ENCODE data around the gene RASL10B.

Gene RASL10B

DNA sequence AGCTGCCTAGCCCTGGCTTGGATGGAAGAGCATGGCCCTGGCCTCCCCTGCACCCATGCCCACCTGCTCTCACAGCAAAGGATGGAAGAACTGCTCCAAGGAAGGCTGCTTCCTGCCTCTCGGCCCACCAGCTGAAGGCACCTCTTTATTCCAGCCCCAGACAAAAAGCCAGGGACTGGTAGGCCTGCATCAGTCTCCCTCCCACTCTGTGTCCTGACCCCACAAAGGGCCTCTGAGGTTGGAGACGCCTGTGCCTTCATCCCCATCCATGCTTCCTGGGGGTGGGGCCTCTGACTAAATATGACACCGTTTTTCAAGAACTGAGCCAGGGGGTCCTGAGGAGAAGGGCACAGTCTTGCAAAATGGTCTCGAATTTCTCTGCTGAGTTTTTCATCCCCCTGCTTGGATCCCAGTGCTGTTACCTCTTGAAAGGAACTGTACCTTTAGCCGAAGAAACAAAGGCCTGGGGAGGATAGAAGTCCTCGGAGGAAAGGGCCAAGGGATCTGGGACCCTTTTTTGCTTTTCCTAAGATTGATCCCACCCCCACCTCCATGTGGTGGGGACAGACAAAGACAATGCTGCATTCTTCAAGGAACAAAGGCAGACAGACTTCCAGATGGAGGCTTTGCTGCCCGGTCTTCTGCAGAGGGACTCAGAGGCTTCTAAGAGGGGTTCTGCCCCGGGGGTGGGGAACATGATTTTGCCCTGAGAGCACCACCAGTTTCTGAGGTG lies 34.5 kb downstream of the RASL10B start:
- no peak for TF ChIP-seq ISL1 (CRISPR knock-in tag; IDR thresholded peaks at IDR 0.05)
- ATAC-seq = no peak

DNA sequence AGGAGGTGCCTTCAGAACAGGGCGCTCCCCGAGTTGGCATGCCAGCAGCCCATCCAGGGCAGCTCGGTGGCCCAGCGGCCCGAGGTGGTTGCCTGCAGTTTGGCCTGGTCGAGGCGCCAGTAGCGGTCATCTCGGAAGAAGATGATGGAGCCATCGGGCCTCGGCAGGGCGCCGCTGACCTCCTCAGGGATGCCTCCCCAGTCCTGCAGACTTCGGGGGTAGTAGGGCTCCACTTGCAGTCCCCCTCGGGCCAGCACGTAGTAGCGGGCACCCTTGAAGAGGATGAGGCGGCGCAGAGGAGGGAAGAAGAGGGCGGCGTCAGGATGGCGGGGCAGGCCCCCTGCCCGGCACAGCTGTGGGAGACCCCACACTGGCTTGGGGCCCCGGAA lies 35.0 kb downstream of the RASL10B start:
- TF ChIP-seq ZFP30 (CRISPR knock-in tag; IDR thresholded peaks at IDR 0.05) (no peak), RARB (CRISPR knock-in tag; IDR thresholded peaks at IDR 0.05) (no peak), ISL1 (CRISPR knock-in tag; IDR thresholded peaks at IDR 0.05) (no peak), CSDC2 (CRISPR knock-in tag; IDR thresholded peaks at IDR 0.05) (no peak), GLIS3 (CRISPR knock-in tag; IDR thresholded peaks at IDR 0.05) (no peak), SNAI2 (CRISPR knock-in tag; IDR thresholded peaks at IDR 0.05) (no peak), ZNF8 (CRISPR knock-in tag; IDR thresholded peaks at IDR 0.05) (no peak), TOX (CRISPR knock-in tag; IDR thresholded peaks at IDR 0.05; ENCODE audit: borderline replicate concordance) (no peak), ZFP3 (CRISPR knock-in tag; IDR thresholded peaks at IDR 0.05) (no peak), ESRRG (CRISPR knock-in tag; IDR thresholded peaks at IDR 0.05) (no peak), ZNF565 (CRISPR knock-in tag; conservative IDR thresholded peaks at IDR 0.05; ENCODE audit: low read depth) (no peak)
- TF ChIP-seq, protein P1, sequence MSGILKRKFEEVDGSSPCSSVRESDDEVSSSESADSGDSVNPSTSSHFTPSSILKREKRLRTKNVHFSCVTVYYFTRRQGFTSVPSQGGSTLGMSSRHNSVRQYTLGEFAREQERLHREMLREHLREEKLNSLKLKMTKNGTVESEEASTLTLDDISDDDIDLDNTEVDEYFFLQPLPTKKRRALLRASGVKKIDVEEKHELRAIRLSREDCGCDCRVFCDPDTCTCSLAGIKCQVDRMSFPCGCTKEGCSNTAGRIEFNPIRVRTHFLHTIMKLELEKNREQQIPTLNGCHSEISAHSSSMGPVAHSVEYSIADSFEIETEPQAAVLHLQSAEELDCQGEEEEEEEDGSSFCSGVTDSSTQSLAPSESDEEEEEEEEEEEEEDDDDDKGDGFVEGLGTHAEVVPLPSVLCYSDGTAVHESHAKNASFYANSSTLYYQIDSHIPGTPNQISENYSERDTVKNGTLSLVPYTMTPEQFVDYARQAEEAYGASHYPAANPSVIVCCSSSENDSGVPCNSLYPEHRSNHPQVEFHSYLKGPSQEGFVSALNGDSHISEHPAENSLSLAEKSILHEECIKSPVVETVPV (CRISPR knock-in tag; IDR thresholded peaks at IDR 0.05) = no peak
- TF ChIP-seq, protein P2, sequence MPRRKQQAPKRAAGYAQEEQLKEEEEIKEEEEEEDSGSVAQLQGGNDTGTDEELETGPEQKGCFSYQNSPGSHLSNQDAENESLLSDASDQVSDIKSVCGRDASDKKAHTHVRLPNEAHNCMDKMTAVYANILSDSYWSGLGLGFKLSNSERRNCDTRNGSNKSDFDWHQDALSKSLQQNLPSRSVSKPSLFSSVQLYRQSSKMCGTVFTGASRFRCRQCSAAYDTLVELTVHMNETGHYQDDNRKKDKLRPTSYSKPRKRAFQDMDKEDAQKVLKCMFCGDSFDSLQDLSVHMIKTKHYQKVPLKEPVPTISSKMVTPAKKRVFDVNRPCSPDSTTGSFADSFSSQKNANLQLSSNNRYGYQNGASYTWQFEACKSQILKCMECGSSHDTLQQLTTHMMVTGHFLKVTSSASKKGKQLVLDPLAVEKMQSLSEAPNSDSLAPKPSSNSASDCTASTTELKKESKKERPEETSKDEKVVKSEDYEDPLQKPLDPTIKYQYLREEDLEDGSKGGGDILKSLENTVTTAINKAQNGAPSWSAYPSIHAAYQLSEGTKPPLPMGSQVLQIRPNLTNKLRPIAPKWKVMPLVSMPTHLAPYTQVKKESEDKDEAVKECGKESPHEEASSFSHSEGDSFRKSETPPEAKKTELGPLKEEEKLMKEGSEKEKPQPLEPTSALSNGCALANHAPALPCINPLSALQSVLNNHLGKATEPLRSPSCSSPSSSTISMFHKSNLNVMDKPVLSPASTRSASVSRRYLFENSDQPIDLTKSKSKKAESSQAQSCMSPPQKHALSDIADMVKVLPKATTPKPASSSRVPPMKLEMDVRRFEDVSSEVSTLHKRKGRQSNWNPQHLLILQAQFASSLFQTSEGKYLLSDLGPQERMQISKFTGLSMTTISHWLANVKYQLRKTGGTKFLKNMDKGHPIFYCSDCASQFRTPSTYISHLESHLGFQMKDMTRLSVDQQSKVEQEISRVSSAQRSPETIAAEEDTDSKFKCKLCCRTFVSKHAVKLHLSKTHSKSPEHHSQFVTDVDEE (CRISPR knock-in tag; IDR thresholded peaks at IDR 0.05) = no peak
- no peak for ATAC-seq

DNA sequence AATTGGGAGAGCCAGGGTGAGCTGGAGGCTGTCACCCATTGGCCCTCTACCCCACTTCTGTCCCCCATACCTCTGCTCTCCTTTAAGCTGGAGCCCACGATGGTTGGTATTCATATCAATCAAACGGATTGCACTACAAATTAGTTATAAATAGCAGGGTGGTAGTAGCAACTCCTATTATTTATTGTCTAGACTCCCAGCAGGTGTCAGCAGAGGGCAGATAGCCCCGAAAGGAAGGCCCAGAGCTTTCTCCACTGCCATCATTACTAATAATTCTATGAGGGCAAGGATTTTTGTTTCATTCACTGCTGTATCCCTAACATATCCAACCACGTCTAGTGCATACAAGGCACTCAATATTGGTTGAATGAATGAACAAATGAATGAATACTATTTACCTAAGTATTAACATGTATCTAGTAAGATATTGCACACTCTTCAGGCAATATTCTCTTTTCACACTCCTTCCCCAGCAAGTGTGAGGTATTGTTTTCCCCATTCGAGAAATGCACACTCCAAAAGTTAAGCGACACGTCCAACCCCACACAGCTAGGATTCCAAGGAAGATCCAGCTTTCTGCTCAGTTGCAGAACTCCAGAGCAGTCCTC lies 35.6 kb downstream of the RASL10B start:
- ATAC-seq = peak; percentile 34
- TF ChIP-seq, protein P3, sequence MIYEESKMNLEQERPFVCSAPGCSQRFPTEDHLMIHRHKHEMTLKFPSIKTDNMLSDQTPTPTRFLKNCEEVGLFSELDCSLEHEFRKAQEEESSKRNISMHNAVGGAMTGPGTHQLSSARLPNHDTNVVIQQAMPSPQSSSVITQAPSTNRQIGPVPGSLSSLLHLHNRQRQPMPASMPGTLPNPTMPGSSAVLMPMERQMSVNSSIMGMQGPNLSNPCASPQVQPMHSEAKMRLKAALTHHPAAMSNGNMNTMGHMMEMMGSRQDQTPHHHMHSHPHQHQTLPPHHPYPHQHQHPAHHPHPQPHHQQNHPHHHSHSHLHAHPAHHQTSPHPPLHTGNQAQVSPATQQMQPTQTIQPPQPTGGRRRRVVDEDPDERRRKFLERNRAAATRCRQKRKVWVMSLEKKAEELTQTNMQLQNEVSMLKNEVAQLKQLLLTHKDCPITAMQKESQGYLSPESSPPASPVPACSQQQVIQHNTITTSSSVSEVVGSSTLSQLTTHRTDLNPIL (CRISPR knock-in tag; IDR thresholded peaks at IDR 0.05; ENCODE audit: low read depth) = no peak
- TF ChIP-seq ZNF8 (CRISPR knock-in tag; IDR thresholded peaks at IDR 0.05) (no peak), CSDC2 (CRISPR knock-in tag; IDR thresholded peaks at IDR 0.05) (no peak), TCF4 (CRISPR knock-in tag; IDR thresholded peaks at IDR 0.05; ENCODE audit: borderline replicate concordance) (no peak), ZC3H10 (CRISPR knock-in tag; IDR thresholded peaks at IDR 0.05) (no peak), RARB (CRISPR knock-in tag; IDR thresholded peaks at IDR 0.05) (no peak), ZNF565 (CRISPR knock-in tag; conservative IDR thresholded peaks at IDR 0.05; ENCODE audit: low read depth) (no peak), TOX (CRISPR knock-in tag; IDR thresholded peaks at IDR 0.05; ENCODE audit: borderline replicate concordance) (no peak), ISL1 (CRISPR knock-in tag; IDR thresholded peaks at IDR 0.05) (no peak), ZFP3 (CRISPR knock-in tag; IDR thresholded peaks at IDR 0.05) (no peak), ARNTL (CRISPR knock-in tag; IDR thresholded peaks at IDR 0.05; ENCODE audit: borderline replicate concordance, low read depth) (no peak), OSR1 (CRISPR knock-in tag; IDR thresholded peaks at IDR 0.05) (no peak), ZNF70 (CRISPR knock-in tag; IDR thresholded peaks at IDR 0.05) (no peak)
- TF ChIP-seq, protein P2 (CRISPR knock-in tag; IDR thresholded peaks at IDR 0.05) = no peak
- TF ChIP-seq, protein P1 (CRISPR knock-in tag; IDR thresholded peaks at IDR 0.05) = no peak
- TF ChIP-seq, protein P4, sequence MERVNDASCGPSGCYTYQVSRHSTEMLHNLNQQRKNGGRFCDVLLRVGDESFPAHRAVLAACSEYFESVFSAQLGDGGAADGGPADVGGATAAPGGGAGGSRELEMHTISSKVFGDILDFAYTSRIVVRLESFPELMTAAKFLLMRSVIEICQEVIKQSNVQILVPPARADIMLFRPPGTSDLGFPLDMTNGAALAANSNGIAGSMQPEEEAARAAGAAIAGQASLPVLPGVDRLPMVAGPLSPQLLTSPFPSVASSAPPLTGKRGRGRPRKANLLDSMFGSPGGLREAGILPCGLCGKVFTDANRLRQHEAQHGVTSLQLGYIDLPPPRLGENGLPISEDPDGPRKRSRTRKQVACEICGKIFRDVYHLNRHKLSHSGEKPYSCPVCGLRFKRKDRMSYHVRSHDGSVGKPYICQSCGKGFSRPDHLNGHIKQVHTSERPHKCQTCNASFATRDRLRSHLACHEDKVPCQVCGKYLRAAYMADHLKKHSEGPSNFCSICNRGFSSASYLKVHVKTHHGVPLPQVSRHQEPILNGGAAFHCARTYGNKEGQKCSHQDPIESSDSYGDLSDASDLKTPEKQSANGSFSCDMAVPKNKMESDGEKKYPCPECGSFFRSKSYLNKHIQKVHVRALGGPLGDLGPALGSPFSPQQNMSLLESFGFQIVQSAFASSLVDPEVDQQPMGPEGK (CRISPR knock-in tag; IDR thresholded peaks at IDR 0.05; ENCODE audit: borderline replicate concordance) = no peak
